HCT116 (cell line): ENCODE measurements around the gene SPATS2L.

ENCODE experiments used
- ELF1 ChIP-seq: IDR thresholded peaks from 2 replicates; pipeline ENCODE4 v1.6.1; 2012; ENCODE audit warnings: low read depth, borderline replicate concordance
- EZH2phosphoT487 ChIP-seq: fragments of 200-600 bp; IDR thresholded peaks from 2 replicates; pipeline ENCODE4 v1.6.1; 2018; ENCODE audit warnings: antibody characterized with exemption, borderline replicate concordance
- FOSL1 ChIP-seq: IDR thresholded peaks from 2 replicates; pipeline ENCODE4 v1.6.1; 2012; ENCODE audit warnings: low read depth
- JUND ChIP-seq: IDR thresholded peaks from 2 replicates; pipeline ENCODE4 v1.6.1; 2012
- POLR2A ChIP-seq: IDR thresholded peaks from 2 replicates; pipeline ENCODE4 v1.7.0; 2011; ENCODE audit warnings: borderline replicate concordance; ENCODE audit not compliant: insufficient read depth, insufficient read length; ENCODE audit errors: extremely low read depth
- POLR2AphosphoS5 ChIP-seq: IDR thresholded peaks from 2 replicates; pipeline ENCODE4 v1.6.1; 2011; ENCODE audit warnings: mild to moderate bottlenecking, low read depth, low read length, moderate library complexity
- SIN3A ChIP-seq: IDR thresholded peaks from 2 replicates; pipeline ENCODE4 v1.6.1; 2012; ENCODE audit warnings: low read depth
- SP1 ChIP-seq: IDR thresholded peaks from 2 replicates; pipeline ENCODE4 v1.6.1; 2012; ENCODE audit warnings: low read depth
- TF ChIP-seq, protein P1 (sequence below), 3 experiments: fragments of 200-600 bp in 1 of 3; sonication (generic) in 1 of 3; IDR thresholded peaks in 2 of 3; conservative IDR thresholded peaks in 1 of 3; 2 replicates each; pipeline ENCODE4 v1.5.1; 2012 to 2017; ENCODE audit warnings: low read depth in 2 of 3, low read length in 2 of 3, antibody characterized with exemption in 1 of 3, borderline replicate concordance in 1 of 3, control low read depth in 1 of 3, mild to moderate bottlenecking in 1 of 3, mixed read lengths in 1 of 3, mixed run types in 1 of 3, moderate library complexity in 1 of 3; ENCODE audit not compliant: insufficient read depth in 1 of 3
- TF ChIP-seq, protein P2 (sequence below): IDR thresholded peaks from 2 replicates; pipeline ENCODE4 v1.6.1; 2012; ENCODE audit warnings: low read depth

DNA sequence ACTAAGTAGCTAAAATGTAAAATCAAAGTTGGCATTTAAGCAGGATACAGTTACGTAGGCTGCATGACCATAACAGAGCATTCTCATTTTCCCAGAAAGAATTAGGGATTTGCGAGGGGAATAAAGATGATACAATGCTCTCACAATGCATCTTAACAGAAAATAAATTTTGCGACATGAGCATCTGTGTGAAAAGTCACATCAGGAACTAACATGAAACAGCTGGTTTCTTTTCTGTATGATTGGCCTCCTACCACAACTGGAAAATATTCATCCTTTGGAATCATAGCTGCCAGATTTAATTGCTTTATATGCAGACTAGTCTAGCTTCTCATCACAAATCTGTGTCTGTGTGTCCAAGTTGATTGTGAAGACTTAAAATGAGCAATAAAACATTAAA lies 137.4 kb downstream of the SPATS2L start:
- TF ChIP-seq POLR2A (no peak), POLR2AphosphoS5 (no peak), ELF1 (no peak), EZH2phosphoT487 (no peak), JUND (no peak), SP1 (no peak), SIN3A (no peak), FOSL1 (no peak)
- TF ChIP-seq, protein P1, sequence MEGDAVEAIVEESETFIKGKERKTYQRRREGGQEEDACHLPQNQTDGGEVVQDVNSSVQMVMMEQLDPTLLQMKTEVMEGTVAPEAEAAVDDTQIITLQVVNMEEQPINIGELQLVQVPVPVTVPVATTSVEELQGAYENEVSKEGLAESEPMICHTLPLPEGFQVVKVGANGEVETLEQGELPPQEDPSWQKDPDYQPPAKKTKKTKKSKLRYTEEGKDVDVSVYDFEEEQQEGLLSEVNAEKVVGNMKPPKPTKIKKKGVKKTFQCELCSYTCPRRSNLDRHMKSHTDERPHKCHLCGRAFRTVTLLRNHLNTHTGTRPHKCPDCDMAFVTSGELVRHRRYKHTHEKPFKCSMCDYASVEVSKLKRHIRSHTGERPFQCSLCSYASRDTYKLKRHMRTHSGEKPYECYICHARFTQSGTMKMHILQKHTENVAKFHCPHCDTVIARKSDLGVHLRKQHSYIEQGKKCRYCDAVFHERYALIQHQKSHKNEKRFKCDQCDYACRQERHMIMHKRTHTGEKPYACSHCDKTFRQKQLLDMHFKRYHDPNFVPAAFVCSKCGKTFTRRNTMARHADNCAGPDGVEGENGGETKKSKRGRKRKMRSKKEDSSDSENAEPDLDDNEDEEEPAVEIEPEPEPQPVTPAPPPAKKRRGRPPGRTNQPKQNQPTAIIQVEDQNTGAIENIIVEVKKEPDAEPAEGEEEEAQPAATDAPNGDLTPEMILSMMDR (IDR thresholded peaks at IDR 0.05 in 2 of 3, conservative IDR thresholded peaks at IDR 0.05 in 1 of 3; ENCODE audit: borderline replicate concordance in 1 of 3, insufficient read depth in 1 of 3, low read depth in 2 of 3, low read length in 2 of 3) = no peak
- TF ChIP-seq, protein P2, sequence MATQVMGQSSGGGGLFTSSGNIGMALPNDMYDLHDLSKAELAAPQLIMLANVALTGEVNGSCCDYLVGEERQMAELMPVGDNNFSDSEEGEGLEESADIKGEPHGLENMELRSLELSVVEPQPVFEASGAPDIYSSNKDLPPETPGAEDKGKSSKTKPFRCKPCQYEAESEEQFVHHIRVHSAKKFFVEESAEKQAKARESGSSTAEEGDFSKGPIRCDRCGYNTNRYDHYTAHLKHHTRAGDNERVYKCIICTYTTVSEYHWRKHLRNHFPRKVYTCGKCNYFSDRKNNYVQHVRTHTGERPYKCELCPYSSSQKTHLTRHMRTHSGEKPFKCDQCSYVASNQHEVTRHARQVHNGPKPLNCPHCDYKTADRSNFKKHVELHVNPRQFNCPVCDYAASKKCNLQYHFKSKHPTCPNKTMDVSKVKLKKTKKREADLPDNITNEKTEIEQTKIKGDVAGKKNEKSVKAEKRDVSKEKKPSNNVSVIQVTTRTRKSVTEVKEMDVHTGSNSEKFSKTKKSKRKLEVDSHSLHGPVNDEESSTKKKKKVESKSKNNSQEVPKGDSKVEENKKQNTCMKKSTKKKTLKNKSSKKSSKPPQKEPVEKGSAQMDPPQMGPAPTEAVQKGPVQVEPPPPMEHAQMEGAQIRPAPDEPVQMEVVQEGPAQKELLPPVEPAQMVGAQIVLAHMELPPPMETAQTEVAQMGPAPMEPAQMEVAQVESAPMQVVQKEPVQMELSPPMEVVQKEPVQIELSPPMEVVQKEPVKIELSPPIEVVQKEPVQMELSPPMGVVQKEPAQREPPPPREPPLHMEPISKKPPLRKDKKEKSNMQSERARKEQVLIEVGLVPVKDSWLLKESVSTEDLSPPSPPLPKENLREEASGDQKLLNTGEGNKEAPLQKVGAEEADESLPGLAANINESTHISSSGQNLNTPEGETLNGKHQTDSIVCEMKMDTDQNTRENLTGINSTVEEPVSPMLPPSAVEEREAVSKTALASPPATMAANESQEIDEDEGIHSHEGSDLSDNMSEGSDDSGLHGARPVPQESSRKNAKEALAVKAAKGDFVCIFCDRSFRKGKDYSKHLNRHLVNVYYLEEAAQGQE = no peak
